ENCODE results near the gene RPL39L. TPM values are rescaled to one million over a fixed set of nuclear protein-coding genes. Genes with fewer than 3 reads are reported as not detected.
A peak's percentile ranks its signal among the peaks of the same experiment; 100 is the strongest.

Gene RPL39L
- total RNA-seq, 2 experiments from 2014 or later = 17.8 to 25.0 TPM

DNA sequence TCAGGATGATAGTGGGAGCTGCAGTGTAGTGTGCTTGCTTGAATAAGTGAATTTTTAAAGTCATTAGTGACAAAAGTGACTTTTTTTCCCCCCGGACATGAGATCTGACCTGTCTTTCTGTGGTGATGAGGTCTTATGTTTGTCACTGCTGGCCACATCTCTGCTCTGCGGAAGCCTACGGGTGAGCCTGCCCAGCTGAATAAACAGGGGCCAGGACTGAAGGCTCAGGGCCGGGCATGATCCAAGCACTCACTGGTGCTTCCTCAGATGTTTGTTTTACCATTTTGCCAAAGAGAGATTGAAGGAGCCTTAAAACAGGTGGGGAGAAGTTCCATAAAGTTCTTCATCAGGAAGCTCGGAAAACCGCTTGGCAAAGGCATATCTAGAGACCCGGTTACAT lies 35.0 kb downstream of the RPL39L start:
- H3K27ac Mint-ChIP-seq = no peak overlapping the region
- peaks cover 2% of the 10 kb centered on the region for H3K27me3 Mint-ChIP-seq
- H3K36me3 Mint-ChIP-seq = peaks cover 1% of the 10 kb centered on the region
- no peak overlapping the region for H3K4me3 Mint-ChIP-seq
- CTCF ChIA-PET = interaction anchor here (0.9 to 3.9 kb wide), 5 partner anchors 9 to 60 kb away, joined by 3 to 14 read pairs (median 7); partner anchors contain the start of gene RPL39L
- no peak for ATAC-seq
- DNase-seq = no peak
- H3K9me3 Mint-ChIP-seq (ENCODE audit: low read depth) = no peaks in the 10 kb centered on the region
- H3K4me1 Mint-ChIP-seq = peaks cover 32% of the 10 kb centered on the region

DNA sequence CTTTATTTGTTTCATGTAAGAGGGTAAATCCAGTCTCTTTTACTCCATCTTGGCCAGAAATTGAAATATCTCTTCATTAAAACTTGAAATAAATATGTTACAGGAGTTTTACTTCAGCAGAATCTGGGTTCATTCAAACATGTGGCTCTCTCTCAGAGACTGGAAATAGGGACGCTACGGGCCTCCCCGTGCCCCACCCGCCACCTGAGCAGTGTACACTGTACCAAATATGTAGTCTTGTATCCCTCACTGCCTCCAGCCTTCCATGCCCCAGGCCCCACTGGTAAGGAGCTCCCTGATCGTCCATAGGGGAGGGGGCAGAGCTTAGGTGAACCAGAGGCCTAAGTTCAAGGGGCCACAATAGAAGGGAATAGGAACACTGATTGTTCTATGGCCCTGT lies 36.0 kb downstream of the RPL39L start:
- CTCF ChIA-PET = interaction anchor here (1.8 to 2.7 kb wide), 4 partner anchors 11 to 66 kb away, joined by 3 to 11 read pairs (median 10); no protein-coding TSS in a partner anchor
- ATAC-seq = no peak
- DNase-seq = no peak
- no peak overlapping the region for H3K27ac Mint-ChIP-seq
- no peak overlapping the region for H3K4me3 Mint-ChIP-seq
- H3K36me3 Mint-ChIP-seq = peaks cover 6% of the 10 kb centered on the region
- H3K4me1 Mint-ChIP-seq = peaks cover 43% of the 10 kb centered on the region
- H3K27me3 Mint-ChIP-seq = peaks cover 2% of the 10 kb centered on the region
- no peaks in the 10 kb centered on the region for H3K9me3 Mint-ChIP-seq (ENCODE audit: low read depth)

DNA sequence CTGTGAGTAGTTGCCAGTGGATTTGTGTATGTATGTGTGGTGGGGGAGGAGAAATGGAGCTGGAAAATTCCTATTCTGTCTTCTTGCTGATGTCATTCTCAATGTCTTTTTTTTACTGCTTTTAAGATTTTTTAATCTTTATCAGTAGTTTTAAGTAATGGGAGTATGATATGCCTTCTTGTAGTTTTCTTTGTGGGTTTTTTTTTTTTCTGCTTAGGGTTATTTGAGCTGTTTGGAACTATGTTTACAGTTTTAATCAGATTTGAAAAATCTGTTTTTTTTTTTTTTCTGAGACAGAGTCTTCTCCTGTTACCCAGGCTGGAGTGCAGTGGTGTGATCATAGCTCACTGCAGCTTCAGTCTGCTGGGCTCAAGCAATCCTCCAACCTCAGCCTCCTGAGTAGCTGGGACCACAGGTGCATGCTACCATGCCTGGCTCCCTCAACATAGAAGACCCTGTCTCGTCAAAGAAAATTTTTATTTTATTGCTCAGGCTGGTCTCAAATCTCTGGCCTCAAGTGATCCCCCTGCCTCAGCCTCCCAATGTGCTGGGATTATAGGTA lies 37.1 kb downstream of the RPL39L start:
- Mint-ChIP-seq H3K27me3 (peaks cover 2% of the 10 kb centered on the region), H3K9me3 (ENCODE audit: low read depth) (peaks cover 1% of the 10 kb centered on the region), H3K4me3 (peak overlapping the region; percentile 52), H3K27ac (peak overlapping the region; percentile 30), H3K4me1 (peaks cover 49% of the 10 kb centered on the region), H3K36me3 (peaks cover 12% of the 10 kb centered on the region)
- ATAC-seq (no peak), DNase-seq (no peak)
- CTCF ChIA-PET = interaction anchor here (1.5 to 3.4 kb wide), 10 partner anchors 9 to 253 kb away, joined by 3 to 28 read pairs (median 6); partner anchors contain the start of gene RPL39L

DNA sequence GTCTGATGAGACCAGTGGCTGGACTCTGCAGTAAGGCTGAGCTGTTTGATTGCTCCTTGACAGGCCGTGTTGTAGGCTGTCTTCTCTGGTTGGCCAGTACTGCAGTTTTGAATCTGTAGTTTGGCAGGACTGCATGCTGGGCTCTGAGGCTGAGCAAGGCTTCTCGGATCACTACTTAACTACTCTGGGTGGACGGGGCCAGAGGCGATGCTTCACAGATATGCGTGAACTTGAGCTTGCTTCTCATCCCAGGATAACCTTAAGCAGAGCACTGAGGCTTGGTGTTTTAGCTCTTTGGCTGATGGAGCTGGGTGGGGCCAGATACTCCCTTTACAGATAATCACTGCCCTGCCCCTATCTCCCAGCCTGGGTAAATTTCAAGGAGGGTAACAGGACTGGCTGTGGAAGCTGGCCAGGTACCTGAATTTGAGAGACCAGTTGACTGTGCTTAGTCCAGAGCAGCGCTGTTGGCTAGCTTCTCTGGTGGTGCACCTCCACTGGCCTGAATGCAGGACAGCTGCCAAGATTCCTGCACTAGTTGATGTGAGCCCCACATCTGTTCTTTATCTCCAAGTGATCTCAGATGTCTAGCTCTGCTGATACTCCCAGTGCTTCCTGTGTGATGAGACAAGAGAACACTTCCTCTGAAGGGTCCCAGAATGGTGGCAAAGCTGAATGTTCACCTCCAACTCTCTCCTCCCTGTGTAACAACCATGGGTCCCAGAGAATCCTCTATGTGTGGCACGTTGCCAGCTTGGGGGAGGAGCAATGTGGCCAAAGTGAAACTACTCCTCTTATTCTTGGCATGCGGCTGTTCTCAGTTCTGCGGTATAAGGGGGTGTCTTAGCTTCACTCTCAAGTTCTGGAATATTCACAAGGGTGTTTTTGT lies 37.9 kb downstream of the RPL39L start:
- peaks cover 3% of the 10 kb centered on the region for H3K9me3 Mint-ChIP-seq (ENCODE audit: low read depth)
- H3K27me3 Mint-ChIP-seq = peaks cover 2% of the 10 kb centered on the region
- CTCF ChIA-PET = interaction anchor here (1.5 to 3.4 kb wide), 10 partner anchors 9 to 252 kb away, joined by 3 to 28 read pairs (median 6); partner anchors contain the start of gene RPL39L
- H3K4me3 Mint-ChIP-seq = peak overlapping the region; percentile 52
- H3K27ac Mint-ChIP-seq = peak overlapping the region; percentile 52
- peak; percentile 81 for ATAC-seq
- H3K36me3 Mint-ChIP-seq = peaks cover 18% of the 10 kb centered on the region
- H3K4me1 Mint-ChIP-seq = peaks cover 52% of the 10 kb centered on the region
- DNase-seq = peak; percentile 71

DNA sequence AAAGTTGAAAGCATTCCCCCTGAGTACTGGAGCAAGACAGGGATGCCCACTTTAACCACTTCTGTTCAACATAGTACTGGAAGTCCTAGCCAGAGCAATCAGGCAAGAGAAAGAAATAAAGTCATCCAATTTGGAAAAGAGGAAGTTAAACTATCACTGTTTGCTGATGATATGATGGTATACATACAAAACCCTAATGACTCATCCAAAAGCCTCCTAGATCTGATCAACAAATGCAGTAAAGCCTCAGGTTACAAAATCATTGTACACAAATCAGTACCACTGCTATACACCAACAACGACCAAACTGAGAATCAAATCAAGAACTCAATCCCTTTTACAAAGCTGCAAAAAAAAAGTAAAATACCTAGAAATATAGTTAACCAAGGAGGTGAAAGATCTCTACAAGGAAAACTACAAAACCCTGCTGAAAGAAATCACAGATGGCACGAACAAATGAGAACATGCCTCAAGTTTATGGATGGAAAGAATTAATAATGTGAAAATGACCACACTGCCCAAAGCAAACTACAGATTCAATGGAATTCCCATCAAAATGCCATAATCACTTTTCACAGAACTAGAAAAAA lies 40.3 kb downstream of the RPL39L start:
- no peak for DNase-seq
- Mint-ChIP-seq H3K27me3 (no peaks in the 10 kb centered on the region), H3K4me1 (peaks cover 41% of the 10 kb centered on the region), H3K4me3 (no peak overlapping the region), H3K9me3 (ENCODE audit: low read depth) (peaks cover 11% of the 10 kb centered on the region), H3K27ac (no peak overlapping the region), H3K36me3 (peaks cover 30% of the 10 kb centered on the region)
- CTCF ChIA-PET = no interaction called here
- ATAC-seq = no peak

DNA sequence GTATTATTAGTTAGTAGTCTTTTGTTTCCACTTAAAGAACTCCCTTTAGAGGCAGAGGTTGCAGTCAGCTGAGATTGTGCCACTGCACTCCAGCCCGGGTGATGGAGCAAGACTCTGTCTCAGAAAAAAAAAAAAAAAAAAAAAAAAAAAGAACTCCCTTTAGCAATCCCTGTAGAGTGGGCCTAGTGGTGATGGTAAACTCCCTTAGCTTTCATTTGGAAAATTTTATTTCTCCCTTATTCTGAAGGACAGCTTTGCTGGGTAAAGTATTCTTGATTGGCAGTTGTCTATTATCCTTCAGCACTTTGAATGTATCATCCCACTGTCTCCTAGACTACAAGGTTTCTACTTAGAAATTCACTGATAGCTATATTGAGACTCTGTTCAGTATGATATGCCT lies 46.0 kb downstream of the RPL39L start:
- peaks cover 43% of the 10 kb centered on the region for H3K36me3 Mint-ChIP-seq
- ATAC-seq (no peak), DNase-seq (no peak)
- CTCF ChIA-PET = interaction anchor here (0.7 to 2.3 kb wide), 7 partner anchors 8 to 244 kb away, joined by 3 to 6 read pairs (median 4); partner anchors contain the start of gene RPL39L
- no peak overlapping the region for H3K4me3 Mint-ChIP-seq
- peaks cover 2% of the 10 kb centered on the region for H3K27me3 Mint-ChIP-seq
- H3K9me3 Mint-ChIP-seq (ENCODE audit: low read depth) = peaks cover 29% of the 10 kb centered on the region
- no peak overlapping the region for H3K27ac Mint-ChIP-seq
- peaks cover 10% of the 10 kb centered on the region for H3K4me1 Mint-ChIP-seq

DNA sequence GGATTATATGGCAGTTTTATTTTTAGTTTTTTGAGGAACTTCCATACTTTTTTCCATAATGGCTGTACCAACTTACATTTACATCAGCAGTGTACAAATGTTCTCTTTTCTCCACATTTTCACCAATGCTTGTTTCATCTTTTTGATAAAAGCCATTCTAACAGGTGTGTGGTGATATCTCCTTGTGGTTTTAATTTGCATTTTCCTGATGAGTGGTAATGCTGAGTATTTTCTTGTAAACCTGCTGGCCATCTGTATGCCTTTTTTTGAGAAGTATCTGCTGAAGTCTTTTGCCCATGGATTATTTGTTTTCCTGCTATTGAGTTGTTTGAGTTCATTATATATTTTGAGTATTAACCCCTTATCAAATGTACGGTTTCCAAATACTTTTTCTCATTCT lies 50.6 kb downstream of the RPL39L start:
- ATAC-seq (no peak), DNase-seq (no peak)
- Mint-ChIP-seq H3K4me3 (no peak overlapping the region), H3K4me1 (peaks cover 1% of the 10 kb centered on the region), H3K9me3 (ENCODE audit: low read depth) (peaks cover 27% of the 10 kb centered on the region), H3K36me3 (peaks cover 26% of the 10 kb centered on the region), H3K27me3 (peaks cover 2% of the 10 kb centered on the region), H3K27ac (no peak overlapping the region)
- CTCF ChIA-PET = no interaction called here

DNA sequence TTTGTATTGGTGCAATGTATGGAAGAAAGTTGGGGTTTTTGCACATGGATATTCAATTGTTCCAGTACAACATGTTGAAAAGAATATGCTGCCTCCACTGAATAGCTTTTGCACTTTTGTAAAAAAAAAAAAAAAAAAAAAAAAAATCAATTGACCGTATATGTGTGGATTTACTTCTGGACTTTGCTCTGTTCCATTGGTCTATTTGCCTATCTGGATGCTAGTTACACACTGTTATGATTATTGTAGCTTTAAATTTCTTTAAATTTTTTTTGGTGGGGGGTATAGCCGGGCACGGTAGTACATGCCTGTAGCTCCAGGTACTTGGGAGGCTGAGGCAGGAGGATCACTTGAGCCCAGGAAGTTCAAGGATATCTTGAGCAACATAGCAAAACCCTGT lies 52.5 kb downstream of the RPL39L start:
- CTCF ChIA-PET = interaction anchor here (0.7 kb wide), 1 partner anchor 233 kb away, joined by 3 read pairs; no protein-coding TSS in a partner anchor
- ATAC-seq (no peak), DNase-seq (no peak)
- H3K27ac Mint-ChIP-seq = no peak overlapping the region
- peaks cover 16% of the 10 kb centered on the region for H3K9me3 Mint-ChIP-seq (ENCODE audit: low read depth)
- peaks cover 1% of the 10 kb centered on the region for H3K4me1 Mint-ChIP-seq
- peaks cover 18% of the 10 kb centered on the region for H3K36me3 Mint-ChIP-seq
- H3K4me3 Mint-ChIP-seq = no peak overlapping the region
- peaks cover 2% of the 10 kb centered on the region for H3K27me3 Mint-ChIP-seq

DNA sequence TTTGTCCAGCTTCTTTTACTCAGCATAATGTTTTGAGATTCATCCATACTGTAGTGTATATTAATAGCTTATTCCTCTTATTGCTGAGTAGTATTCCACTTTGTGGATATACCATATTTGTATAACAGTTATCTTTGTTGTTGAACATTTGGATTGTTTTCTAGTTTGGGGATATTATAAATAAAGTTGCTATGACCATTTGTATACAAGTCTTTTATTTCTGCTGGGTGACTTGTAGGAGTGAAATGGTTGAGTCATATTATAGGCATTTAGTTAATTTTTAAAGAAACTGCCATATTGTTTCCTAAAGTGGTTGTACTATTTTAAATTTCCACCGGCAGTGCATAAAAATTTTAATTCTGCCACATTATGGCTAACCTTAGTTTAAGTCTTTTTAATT lies 53.4 kb downstream of the RPL39L start:
- Mint-ChIP-seq H3K4me1 (peaks cover 1% of the 10 kb centered on the region), H3K36me3 (peaks cover 16% of the 10 kb centered on the region), H3K27ac (no peak overlapping the region), H3K27me3 (no peaks in the 10 kb centered on the region), H3K4me3 (no peak overlapping the region), H3K9me3 (ENCODE audit: low read depth) (peaks cover 13% of the 10 kb centered on the region)
- CTCF ChIA-PET = interaction anchor here (0.6 to 0.8 kb wide), 2 partner anchors 28 to 84 kb away, joined by 3 to 5 read pairs; no protein-coding TSS in a partner anchor
- ATAC-seq = no peak
- DNase-seq = no peak

DNA sequence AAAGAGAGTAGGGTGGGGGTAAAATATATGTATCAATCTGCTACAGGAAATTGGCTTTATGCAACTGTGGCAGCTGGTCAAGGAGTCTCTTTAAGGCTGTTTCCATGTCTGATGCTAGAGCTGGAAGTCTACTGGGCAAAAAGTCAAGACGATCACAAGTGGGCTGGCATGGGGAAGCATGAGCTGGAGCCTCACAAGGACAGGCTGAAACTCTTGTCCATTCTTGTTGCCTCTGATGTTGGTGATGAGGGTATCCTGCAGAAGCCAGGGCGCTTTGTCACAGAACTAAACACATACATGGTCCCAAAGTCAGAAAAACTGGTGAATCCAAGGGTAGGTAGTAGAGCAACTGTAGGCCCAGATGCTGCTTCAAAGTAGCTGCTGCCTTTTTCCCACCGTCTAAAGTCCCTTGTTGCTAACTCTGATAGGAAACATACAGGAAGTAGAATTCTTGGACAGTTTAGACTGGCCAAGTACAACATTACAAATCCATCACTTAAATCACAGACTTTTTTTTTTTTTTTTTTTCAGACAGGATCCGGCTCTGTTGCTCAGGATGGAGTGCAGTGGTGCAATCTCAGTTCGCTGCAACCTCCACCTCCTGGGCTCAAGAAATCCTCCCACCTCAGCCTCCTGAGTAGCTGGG lies 54.2 kb downstream of the RPL39L start:
- DNase-seq (no peak), ATAC-seq (no peak)
- H3K36me3 Mint-ChIP-seq = peaks cover 14% of the 10 kb centered on the region
- H3K27me3 Mint-ChIP-seq = no peaks in the 10 kb centered on the region
- H3K27ac Mint-ChIP-seq = no peak overlapping the region
- CTCF ChIA-PET = interaction anchor here (0.6 to 1.3 kb wide), 4 partner anchors 28 to 83 kb away, joined by 3 to 6 read pairs (median 4); no protein-coding TSS in a partner anchor
- no peak overlapping the region for H3K4me3 Mint-ChIP-seq
- H3K9me3 Mint-ChIP-seq (ENCODE audit: low read depth) = peaks cover 13% of the 10 kb centered on the region
- peaks cover 1% of the 10 kb centered on the region for H3K4me1 Mint-ChIP-seq

DNA sequence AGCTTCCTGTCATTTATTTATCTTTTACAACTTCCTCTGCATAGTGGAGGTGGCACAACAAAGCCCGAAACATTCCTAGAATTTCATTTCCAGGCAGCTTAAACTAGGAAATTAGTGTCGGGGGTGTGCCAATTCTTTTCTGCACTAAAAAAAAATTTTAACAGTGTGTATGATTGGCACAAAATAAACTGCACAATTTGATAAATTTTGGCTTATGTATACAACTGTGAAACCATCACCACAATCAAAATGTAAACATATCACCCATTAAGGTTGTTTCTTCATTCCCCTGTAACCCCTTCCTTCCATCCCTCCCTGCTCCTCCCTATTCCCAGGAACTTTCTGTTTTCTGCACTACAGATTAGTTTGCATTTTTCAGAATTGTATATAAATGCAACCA lies 54.7 kb downstream of the RPL39L start:
- ATAC-seq = no peak
- H3K27me3 Mint-ChIP-seq = no peaks in the 10 kb centered on the region
- H3K27ac Mint-ChIP-seq = no peak overlapping the region
- H3K9me3 Mint-ChIP-seq (ENCODE audit: low read depth) = peaks cover 11% of the 10 kb centered on the region
- no peak for DNase-seq
- CTCF ChIA-PET = interaction anchor here (0.9 to 1.3 kb wide), 2 partner anchors 29 to 80 kb away, joined by 4 to 6 read pairs; no protein-coding TSS in a partner anchor
- H3K4me3 Mint-ChIP-seq = no peak overlapping the region
- peaks cover 15% of the 10 kb centered on the region for H3K36me3 Mint-ChIP-seq
- peaks cover 1% of the 10 kb centered on the region for H3K4me1 Mint-ChIP-seq

DNA sequence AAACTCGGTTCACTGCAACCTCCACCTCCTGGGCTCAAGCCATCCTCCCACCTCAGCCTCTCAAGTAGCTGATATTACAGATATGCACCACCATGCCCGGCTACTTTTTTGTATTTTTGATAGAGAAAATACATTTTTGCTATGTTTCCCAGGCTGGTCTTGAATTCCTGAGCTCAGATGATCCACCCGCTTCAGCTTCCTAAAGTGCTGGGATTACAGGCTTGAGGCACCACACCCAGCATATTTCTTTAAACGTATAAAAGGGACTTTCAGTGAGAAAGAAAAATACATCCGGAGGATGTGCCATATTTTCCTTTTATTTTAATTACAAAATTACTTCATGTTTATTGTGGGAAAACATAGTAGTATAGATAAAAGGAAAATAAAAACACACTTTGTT lies 55.2 kb downstream of the RPL39L start:
- Mint-ChIP-seq H3K36me3 (peaks cover 15% of the 10 kb centered on the region), H3K27me3 (no peaks in the 10 kb centered on the region), H3K27ac (no peak overlapping the region), H3K4me3 (no peak overlapping the region), H3K9me3 (ENCODE audit: low read depth) (peaks cover 11% of the 10 kb centered on the region), H3K4me1 (peaks cover 1% of the 10 kb centered on the region)
- no peak for DNase-seq
- ATAC-seq = no peak
- CTCF ChIA-PET = interaction anchor here (0.9 to 1.3 kb wide), 2 partner anchors 29 to 81 kb away, joined by 4 to 6 read pairs; no protein-coding TSS in a partner anchor

Data from activated CD8-positive, alpha-beta memory T cell treated with anti-CD3 and anti-CD28 coated beads, Interleukin-2, amount 10 ng/mL, durations not matched to agents 7 days and 5 days (primary cell).